Uterus (tissue), 4 donors: ENCODE results near the gene PTPRG. TPM values are rescaled to one million over a fixed set of nuclear protein-coding genes. Genes with fewer than 3 reads are reported as not detected.

Experiments
- DNase-seq, 2 donors: peaks; one replicate each; pipeline ENCODE4 v3.0.0-alpha.2; 2019 to 2020
- H3K27ac ChIP-seq, 2 donors: fragments of 200-600 bp; sonication (generic); 1 replicate in 1 of 2; 2 replicates in 1 of 2; pipeline ENCODE4 v1.5.1; 2016 to 2018
- H3K27me3 ChIP-seq, 2 donors: fragments of 200-600 bp; sonication (generic); one replicate each; pipeline ENCODE4 v1.5.1; 2018 to 2019; ENCODE audit warnings: control low read depth in 1 of 2
- H3K36me3 ChIP-seq, 2 donors: fragments of 200-600 bp; sonication (generic); one replicate each; pipeline ENCODE4 v1.5.1; 2019; ENCODE audit warnings: control low read depth in 1 of 2
- H3K4me1 ChIP-seq, 2 donors: fragments of 200-600 bp; sonication (generic); one replicate each; pipeline ENCODE4 v1.5.1; 2018 to 2019; ENCODE audit warnings: control low read depth in 1 of 2
- H3K4me3 ChIP-seq, 2 donors: fragments of 200-600 bp; sonication (generic); 1 replicate in 1 of 2; 2 replicates in 1 of 2; pipeline ENCODE4 v1.5.1; 2018 to 2019; ENCODE audit warnings: mild to moderate bottlenecking in 1 of 2
- H3K9me3 ChIP-seq, 2 donors: fragments of 200-600 bp; sonication (generic); one replicate each; pipeline ENCODE4 v1.5.1; 2019; ENCODE audit warnings: control low read depth in 1 of 2
- POLR2A ChIP-seq, 2 donors: fragments of 450-650 bp; IDR thresholded peaks; one replicate each; pipeline ENCODE4 v1.6.1; 2016; ENCODE audit warnings: antibody characterized with exemption in 2 of 2, mild to moderate bottlenecking in 1 of 2, moderate library complexity in 1 of 2
- intact Hi-C: fragments of 100-400 bp; cut with DNase I; formaldehyde crosslinking; loops from one replicate; pipeline ENCODE4 v1.15.1; 2023; ENCODE audit warnings: low total_unique reads
- small RNA-seq: library from RNA; depleted of rRNA; stranded (forward); fragments of <200 nt; gene quantifications from one replicate; pipeline ENCODE3, GENCODE V24; 2016
- total RNA-seq, 4 donors: library from RNA; depleted of rRNA in 3 of 4; stranded (reverse); fragments of >200 nt in 3 of 4; gene quantifications; one replicate each; pipeline versions ENCODE4 v1.1.0 to v1.2.4, GENCODE V29; 2014 to 2023
- TF ChIP-seq, protein P1 (sequence below), 4 experiments: fragments of 200-600 bp in 2 of 4; fragments of 450-650 bp in 2 of 4; sonication (generic) in 2 of 4; IDR thresholded peaks; one replicate each; pipeline ENCODE4 v1.5.1; 2016 to 2019; ENCODE audit warnings: antibody characterized with exemption in 4 of 4, mild to moderate bottlenecking in 2 of 4, moderate library complexity in 1 of 4
- donor health status: DM: yes; HTN: yes; CAD: no.

The PTPRG gene
- total RNA-seq, 4 donors from 2014 or later = 43.5 to 136 (median 62.6) TPM

- no peaks in the 10 kb centered on the region for H3K9me3 ChIP-seq
- intact Hi-C loops = no loop called here
- TF ChIP-seq POLR2A (IDR thresholded peaks at IDR 0.05) = no peak
- TF ChIP-seq, protein P1, sequence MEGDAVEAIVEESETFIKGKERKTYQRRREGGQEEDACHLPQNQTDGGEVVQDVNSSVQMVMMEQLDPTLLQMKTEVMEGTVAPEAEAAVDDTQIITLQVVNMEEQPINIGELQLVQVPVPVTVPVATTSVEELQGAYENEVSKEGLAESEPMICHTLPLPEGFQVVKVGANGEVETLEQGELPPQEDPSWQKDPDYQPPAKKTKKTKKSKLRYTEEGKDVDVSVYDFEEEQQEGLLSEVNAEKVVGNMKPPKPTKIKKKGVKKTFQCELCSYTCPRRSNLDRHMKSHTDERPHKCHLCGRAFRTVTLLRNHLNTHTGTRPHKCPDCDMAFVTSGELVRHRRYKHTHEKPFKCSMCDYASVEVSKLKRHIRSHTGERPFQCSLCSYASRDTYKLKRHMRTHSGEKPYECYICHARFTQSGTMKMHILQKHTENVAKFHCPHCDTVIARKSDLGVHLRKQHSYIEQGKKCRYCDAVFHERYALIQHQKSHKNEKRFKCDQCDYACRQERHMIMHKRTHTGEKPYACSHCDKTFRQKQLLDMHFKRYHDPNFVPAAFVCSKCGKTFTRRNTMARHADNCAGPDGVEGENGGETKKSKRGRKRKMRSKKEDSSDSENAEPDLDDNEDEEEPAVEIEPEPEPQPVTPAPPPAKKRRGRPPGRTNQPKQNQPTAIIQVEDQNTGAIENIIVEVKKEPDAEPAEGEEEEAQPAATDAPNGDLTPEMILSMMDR (IDR thresholded peaks at IDR 0.05) = no peak
Measured at GRCh38 chr3:62329971-62330370, 768.6 kb downstream of the PTPRG start.

GRCh38 chr3:62332017-62332416 is 770.6 kb downstream of the PTPRG start:
- DNase-seq = no peak
- Histone ChIP-seq H3K36me3 (no peaks in the 10 kb centered on the region), H3K4me1 (no peaks in the 10 kb centered on the region), H3K27ac (no peak overlapping the region), H3K9me3 (no peaks in the 10 kb centered on the region), H3K4me3 (no peak overlapping the region), H3K27me3 (no peaks in the 10 kb centered on the region)
- TF ChIP-seq, protein P1 (IDR thresholded peaks at IDR 0.05) = no peak
- no peak for TF ChIP-seq POLR2A (IDR thresholded peaks at IDR 0.05)
- intact Hi-C loops = no loop called here

More at GRCh38 chr3:62329971-62330370, 768.6 kb downstream of the PTPRG start:
- no peaks in the 10 kb centered on the region for H3K4me1 ChIP-seq
- H3K36me3 ChIP-seq = no peaks in the 10 kb centered on the region
- H3K27me3 ChIP-seq = no peaks in the 10 kb centered on the region
- no peak overlapping the region for H3K4me3 ChIP-seq
- DNase-seq = no peak
- H3K27ac ChIP-seq = no peak overlapping the region

- Histone ChIP-seq H3K36me3 (no peaks in the 10 kb centered on the region), H3K27me3 (no peaks in the 10 kb centered on the region), H3K27ac (no peak overlapping the region), H3K4me1 (no peaks in the 10 kb centered on the region), H3K9me3 (no peaks in the 10 kb centered on the region), H3K4me3 (no peak overlapping the region)
- no peak for DNase-seq
- intact Hi-C loops = no loop called here
- TF ChIP-seq, protein P1 (IDR thresholded peaks at IDR 0.05) = peak in 2 of 4 experiments; percentile 11 to 29
- TF ChIP-seq POLR2A (IDR thresholded peaks at IDR 0.05) = no peak
Measured at GRCh38 chr3:62332835-62333244, 771.5 kb downstream of the PTPRG start.

GRCh38 chr3:62335196-62335595 is 773.8 kb downstream of the PTPRG start:
- no peaks in the 10 kb centered on the region for H3K9me3 ChIP-seq
- no peaks in the 10 kb centered on the region for H3K36me3 ChIP-seq
- no peak for DNase-seq
- intact Hi-C loops = no loop called here
- no peaks in the 10 kb centered on the region for H3K4me1 ChIP-seq
- TF ChIP-seq, protein P1 (IDR thresholded peaks at IDR 0.05) = no peak
- no peak for TF ChIP-seq POLR2A (IDR thresholded peaks at IDR 0.05)
- H3K4me3 ChIP-seq = no peak overlapping the region
- no peaks in the 10 kb centered on the region for H3K27me3 ChIP-seq
- no peak overlapping the region for H3K27ac ChIP-seq

GRCh38 chr3:62343755-62344154 is 782.4 kb downstream of the PTPRG start:
- DNase-seq = no peak
- H3K9me3 ChIP-seq = no peaks in the 10 kb centered on the region
- H3K4me1 ChIP-seq = no peaks in the 10 kb centered on the region
- no peak overlapping the region for H3K4me3 ChIP-seq
- H3K36me3 ChIP-seq = no peaks in the 10 kb centered on the region
- intact Hi-C loops = no loop called here
- no peak overlapping the region for H3K27ac ChIP-seq
- TF ChIP-seq POLR2A (IDR thresholded peaks at IDR 0.05) = no peak
- TF ChIP-seq, protein P1 (IDR thresholded peaks at IDR 0.05) = no peak
- H3K27me3 ChIP-seq = no peaks in the 10 kb centered on the region

Small RNAs within 50 kb of the gene (small RNA-seq; reads per million reads assigned to genes)
- not detected for gene RF00019
- gene RNU2-10P = not detected
